ENCODE results near the gene CTDP1.

CTDP1 gene

GRCh38 chr18:79769698-79770500 lies 90.3 kb downstream of the CTDP1 start:
- no peak for DNase-seq

DNA sequence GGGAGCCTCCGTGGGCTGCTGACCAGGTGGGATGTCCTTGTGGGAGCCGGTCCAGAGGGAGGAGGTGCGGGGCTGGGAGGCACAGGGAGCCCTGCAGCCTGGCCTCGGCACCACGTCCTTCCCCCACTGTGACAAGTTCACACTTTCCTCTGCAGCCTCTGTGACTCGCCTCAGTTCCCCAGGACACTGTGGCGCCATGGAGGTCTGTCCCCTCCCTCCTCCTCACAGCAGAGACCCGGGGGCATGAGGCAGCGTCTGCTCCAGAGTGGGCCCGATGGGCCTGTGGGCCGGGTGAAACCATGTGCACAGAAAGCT lies 90.9 kb downstream of the CTDP1 start:
- no peak for DNase-seq

DNA sequence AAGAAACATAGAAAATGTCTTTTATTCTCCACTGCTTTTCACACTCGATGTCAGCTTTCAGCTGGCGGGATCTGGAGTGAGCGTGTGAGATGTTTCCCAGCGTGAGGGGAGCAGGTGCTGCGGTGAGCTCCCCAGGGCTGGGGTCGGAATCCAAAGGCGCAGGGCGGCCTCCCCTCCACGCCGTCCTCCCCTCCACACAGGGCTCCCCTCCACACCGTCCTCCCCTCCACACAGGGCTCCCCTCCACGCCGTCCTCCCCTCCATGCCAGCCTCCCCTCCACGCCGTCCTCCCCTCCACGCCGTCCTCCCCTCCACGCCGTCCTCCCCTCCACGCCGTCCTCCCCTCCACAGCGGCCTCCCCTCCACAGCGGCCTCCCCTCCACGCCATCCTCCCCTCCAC lies 91.2 kb downstream of the CTDP1 start:
- DNase-seq, result no peak

- DNase-seq, result no peak
Measured at GRCh38 chr18:79771446-79772107, 92.0 kb downstream of the CTDP1 start.

- DNase-seq, result no peak
Measured at GRCh38 chr18:79772108-79772864, 92.7 kb downstream of the CTDP1 start.

DNA sequence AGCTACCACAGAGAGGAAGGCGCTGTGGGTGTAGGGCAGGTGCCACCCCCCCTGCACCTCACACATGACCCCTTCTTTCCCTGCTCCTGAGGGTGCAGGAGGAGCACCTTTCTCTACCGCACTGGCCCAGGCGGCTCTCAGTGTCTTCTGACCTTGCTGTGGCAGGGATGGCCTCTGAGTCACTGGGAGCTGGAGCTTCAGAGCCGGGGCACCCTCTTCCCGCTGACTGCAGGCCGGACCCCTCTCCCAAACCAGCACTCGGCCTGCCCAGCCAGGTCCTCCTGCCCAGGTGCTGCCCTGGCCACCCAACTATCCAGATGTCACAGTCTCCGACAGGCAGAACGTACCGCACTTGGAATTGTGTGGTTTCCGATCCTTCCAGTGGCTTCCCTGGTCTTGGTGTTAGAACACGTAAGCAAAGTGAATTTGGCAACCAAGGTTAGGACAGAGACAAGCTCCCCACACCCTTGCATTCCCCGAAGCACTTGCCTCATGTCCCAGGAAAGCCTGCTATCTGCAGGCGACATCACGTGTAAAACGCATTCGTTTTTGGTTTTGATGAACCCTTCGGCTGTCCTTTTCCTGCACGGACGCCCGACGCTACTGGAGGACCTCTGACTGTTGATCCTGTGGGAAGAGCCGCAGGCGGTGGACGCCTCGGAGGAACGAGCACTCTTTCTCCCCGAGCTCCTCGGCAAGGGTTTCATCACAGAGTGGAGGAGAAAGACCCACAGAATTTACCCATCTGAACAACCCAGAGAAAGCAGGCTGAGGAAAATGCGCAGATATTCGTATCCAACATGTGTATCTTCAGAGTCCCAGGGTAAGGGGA lies 93.5 kb downstream of the CTDP1 start:
- no peak for DNase-seq

DNA sequence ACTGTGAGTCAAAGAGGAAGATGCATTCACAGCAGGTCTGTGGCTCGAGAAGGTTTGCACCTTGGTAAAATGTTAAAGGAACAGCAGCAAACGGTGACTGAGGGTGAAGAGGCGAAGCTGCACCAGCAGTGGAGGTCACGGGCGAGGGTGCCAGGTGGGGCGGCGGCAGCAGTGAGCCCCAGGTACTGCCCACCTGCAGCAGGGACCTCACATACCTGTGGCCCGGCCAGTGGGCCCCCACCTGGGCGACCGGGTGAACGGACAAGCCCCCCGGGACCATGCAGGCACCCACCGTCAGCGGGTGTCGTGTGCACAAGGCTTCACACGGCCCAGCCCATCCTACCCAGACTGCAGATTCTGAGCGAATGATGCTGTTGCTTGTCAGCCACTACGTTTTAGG lies 94.5 kb downstream of the CTDP1 start:
- no peak for DNase-seq

GRCh38 chr18:79775441-79776221 lies 96.0 kb downstream of the CTDP1 start:
- DNase-seq, result no peak

- DNase-seq, result no peak
Measured at GRCh38 chr18:79776674-79777073, 97.1 kb downstream of the CTDP1 start.

- no peak for DNase-seq
Measured at GRCh38 chr18:79778291-79778791, 98.7 kb downstream of the CTDP1 start.

GRCh38 chr18:79779021-79779699 lies 99.6 kb downstream of the CTDP1 start:
- DNase-seq, result no peak

GRCh38 chr18:79779700-79780190 lies 100.1 kb downstream of the CTDP1 start:
- no peak for DNase-seq

- DNase-seq, result no peak
Measured at GRCh38 chr18:79780547-79780946, 100.9 kb downstream of the CTDP1 start.

- no peak for DNase-seq
Measured at GRCh38 chr18:79781331-79781941, 101.8 kb downstream of the CTDP1 start.

- no peak for DNase-seq
Measured at GRCh38 chr18:79782566-79783308, 103.1 kb downstream of the CTDP1 start.

- no peak for DNase-seq
Measured at GRCh38 chr18:79784071-79784913, 104.7 kb downstream of the CTDP1 start.

GRCh38 chr18:79784965-79785770 lies 105.6 kb downstream of the CTDP1 start:
- DNase-seq, result no peak

DNA sequence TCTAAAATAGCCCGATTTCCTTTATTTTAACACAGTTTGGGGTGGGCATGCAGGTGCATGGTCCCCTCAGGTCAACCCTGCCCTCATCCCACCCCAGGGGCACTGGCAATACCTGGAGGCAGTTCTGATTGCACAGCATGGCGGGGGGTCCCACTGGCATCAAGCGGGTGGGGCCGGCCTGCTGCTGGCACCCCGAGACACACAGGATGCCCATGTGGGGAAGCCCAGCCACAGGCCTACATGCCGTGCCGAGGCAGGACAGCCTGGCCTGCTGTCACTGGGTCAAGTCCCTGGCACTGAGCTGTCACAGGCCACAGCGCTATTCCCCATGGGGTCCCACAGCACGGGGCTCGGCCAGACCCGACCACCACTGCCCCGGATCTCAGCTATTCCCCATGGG lies 106.2 kb downstream of the CTDP1 start:
- DNase-seq, result no peak
